AG10803 (cell line): ENCODE results near the gene MAPK8IP3.

ENCODE experiments used
- DNase-seq: peaks from one replicate; pipeline ENCODE4 v3.0.0; 2010; ENCODE audit warnings: low read depth
- H3K4me3 ChIP-seq: 2 replicates; pipeline ENCODE4 v1.5.1; 2011; ENCODE audit warnings: mild to moderate bottlenecking, low read length, control low read depth
- CTCF ChIP-seq: conservative IDR thresholded peaks from 2 replicates; pipeline ENCODE4 v1.5.1; 2011; ENCODE audit warnings: mild to moderate bottlenecking, low read length, control low read depth, inconsistent platforms

Gene MAPK8IP3

GRCh38 chr16:1779741-1780676 lies 74.0 kb downstream of the MAPK8IP3 start:
- no peak for TF ChIP-seq CTCF

GRCh38 chr16:1780677-1781072 lies 74.7 kb downstream of the MAPK8IP3 start:
- no peak for TF ChIP-seq CTCF
- no peak for DNase-seq
- no peak overlapping the region; the same call in 1 of the 2 replicates for H3K4me3 ChIP-seq

More at GRCh38 chr16:1779741-1780676, 74.0 kb downstream of the MAPK8IP3 start:
- DNase-seq: no peak
- no peak overlapping the region for H3K4me3 ChIP-seq

GRCh38 chr16:1781254-1781653 lies 75.3 kb downstream of the MAPK8IP3 start:
- no peak for DNase-seq
- no peak for TF ChIP-seq CTCF
- H3K4me3 ChIP-seq: peak overlapping the region; percentile 76

GRCh38 chr16:1781758-1782407 lies 75.9 kb downstream of the MAPK8IP3 start:
- TF ChIP-seq CTCF: peak; percentile 18; the same call in 1 of the 2 replicates
- no peak for DNase-seq
- peak overlapping the region; percentile 76 for H3K4me3 ChIP-seq

- H3K4me3 ChIP-seq: peak within 1 kb of the TSS; percentile 84
- no peak for TF ChIP-seq CTCF
- peak; percentile 100 for DNase-seq
Observed at GRCh38 chr16:1782408-1783264, 76.6 kb downstream of the MAPK8IP3 start, which contains the start of the genes NUBP2 and SPSB3. Gene NUBP2, plus strand, starts transcription at chr16:1782960. Its CDS starts 61 bp downstream, at chr16:1783021. Gene SPSB3, minus strand, starts transcription at chr16:1782571. Its CDS starts 1,088 bp downstream, at chr16:1781483.

- H3K4me3 ChIP-seq: no peak overlapping the region
- DNase-seq: no peak
- no peak for TF ChIP-seq CTCF
Observed at GRCh38 chr16:1784977-1785845, 79.2 kb downstream of the MAPK8IP3 start.
